ENCODE results near the gene PTPRN2.

Gene PTPRN2

DNA sequence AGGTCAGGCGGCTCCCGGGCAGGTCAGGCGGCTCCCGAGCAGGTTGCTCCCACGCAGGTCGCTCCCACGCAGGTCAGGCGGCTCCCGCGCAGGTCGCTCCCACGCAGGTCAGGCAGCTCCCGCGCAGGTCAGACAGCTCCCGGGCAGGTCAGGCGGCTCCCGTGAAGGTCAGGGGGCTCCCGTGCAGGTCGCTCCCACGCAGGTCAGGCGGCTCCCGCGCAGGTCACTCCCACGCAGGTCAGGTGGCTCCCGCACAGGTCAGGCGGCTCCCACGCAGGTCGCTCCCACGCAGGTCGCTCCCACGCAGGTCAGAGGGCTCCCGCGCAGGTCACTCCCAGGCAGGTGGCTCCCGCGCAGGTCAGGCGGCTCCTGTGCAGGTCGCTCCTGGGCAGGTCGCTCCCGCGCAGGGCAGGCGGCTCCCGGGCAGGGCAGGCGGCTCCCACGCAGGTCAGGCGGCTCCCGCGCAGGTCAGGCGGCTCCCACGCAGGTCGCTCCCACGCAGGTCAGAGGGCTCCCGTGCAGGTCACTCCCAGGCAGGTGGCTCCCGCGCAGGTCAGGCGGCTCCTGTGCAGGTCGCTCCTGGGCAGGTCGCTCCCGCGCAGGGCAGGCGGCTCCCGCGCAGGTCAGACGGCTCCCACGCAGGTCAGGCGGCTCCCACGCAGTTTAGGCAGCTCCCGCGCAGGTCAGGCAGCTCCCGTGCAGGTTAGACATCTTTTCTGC, 30.7 kb downstream of the PTPRN2 start:
- H3K4me3 ChIP-seq (ENCODE audit: low read depth, low read length) = no peak overlapping the region

DNA sequence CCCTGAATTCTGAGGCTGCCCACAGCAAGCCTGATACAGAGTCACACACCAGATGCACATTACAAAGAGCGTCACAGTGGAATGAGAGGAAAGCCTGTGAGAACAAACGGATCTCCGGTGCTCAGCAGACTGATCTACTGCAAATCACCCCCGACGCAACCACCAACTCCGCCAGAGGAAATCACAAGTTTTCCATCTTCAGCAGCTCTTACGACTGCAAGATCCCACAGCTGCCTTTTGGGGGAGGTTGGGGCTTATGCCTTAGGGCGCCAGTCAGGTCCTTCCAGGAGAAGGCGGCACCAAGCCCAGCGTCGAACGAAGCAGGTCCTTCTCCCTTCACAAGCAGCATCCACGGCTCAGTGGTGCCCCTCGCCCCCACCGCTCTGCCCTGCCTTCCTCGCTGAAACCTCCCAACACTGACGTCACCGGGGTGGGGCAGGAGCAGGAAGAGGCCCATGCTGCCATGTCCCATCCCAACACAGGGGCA, 32.5 kb downstream of the PTPRN2 start:
- no peak overlapping the region for H3K4me3 ChIP-seq (ENCODE audit: low read depth, low read length)

DNA sequence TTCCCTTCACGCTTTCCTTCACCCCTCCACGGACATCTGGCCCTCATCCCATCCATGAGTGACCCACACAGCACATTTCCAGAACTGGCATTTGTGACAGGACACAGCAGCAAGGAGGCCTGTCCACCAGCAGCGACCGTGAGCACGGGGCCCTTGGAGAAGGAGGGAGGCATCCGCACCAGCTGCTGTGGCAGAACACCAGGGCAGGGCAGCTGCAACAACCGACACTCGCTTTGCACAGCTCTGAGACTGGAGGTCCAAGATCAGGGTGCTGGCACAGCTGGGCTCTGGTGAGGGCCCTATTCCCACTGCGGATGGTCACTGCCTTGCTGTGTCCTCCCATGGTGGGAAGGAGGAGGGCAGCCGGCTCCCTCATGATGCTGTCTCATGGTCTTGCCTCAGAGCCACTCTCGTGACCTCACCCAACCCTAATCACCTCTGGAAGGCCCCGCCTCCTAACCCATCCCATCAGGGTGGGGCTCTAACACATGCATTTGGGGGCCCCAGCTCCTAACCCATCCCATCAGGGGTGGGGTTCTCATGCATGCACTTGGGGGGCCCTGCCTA, 36.7 kb downstream of the PTPRN2 start:
- no peak overlapping the region for H3K4me3 ChIP-seq (ENCODE audit: low read depth, low read length)

DNA sequence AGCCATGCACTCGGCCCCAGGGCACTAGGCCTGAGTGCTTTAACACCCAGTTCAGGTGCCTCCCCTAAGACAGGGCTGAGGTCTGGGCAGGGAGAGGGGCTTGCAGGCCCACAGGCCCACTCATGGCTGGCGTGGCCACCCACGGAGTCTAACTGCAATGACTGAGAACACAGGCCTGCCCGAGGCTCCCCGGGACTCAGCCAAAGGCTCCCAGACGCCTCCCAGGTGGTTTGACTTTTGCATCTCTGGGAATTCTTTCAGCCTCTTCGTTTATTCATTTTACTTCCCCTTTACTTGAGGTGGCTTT, 37.3 kb downstream of the PTPRN2 start:
- H3K4me3 ChIP-seq (ENCODE audit: low read depth, low read length) = no peak overlapping the region

DNA sequence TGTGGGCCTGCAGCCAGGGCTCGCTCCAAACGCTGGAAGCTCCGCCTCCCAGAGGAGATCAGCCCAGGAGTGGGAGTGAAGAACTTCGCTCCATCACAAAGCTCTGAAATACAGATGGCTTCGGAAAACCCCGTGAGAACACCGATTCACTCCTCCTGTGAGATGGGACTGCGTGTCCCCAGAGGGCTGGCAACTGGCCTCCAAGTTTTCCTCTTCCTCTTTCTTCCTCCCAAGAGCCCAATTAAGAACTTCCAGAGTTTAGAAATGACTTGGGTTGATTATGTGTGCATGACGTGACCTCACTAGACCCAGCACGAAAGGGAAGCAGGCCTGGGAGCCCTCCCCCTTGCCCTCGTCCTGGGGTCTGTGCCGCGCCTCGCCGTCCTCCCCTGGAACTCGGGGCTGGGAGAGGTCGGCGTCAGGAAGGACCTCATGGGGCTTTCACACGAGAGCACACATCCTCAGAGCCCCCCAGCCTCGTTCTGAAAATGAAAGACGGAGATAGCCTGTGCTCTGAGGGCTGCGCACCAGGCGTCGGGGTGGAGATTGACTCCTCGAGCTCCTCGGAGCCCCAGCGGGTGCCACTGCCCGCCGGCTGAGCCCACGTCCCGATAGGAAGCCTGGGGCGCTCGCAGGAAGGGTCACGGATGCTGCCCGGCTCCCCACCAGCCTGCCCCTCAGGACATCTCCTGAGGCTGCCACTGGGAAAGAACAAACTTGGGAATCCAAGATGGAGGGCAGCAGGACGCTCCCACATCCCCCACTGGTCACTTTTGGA, 37.8 kb downstream of the PTPRN2 start:
- H3K4me3 ChIP-seq (ENCODE audit: low read depth, low read length) = no peak overlapping the region

DNA sequence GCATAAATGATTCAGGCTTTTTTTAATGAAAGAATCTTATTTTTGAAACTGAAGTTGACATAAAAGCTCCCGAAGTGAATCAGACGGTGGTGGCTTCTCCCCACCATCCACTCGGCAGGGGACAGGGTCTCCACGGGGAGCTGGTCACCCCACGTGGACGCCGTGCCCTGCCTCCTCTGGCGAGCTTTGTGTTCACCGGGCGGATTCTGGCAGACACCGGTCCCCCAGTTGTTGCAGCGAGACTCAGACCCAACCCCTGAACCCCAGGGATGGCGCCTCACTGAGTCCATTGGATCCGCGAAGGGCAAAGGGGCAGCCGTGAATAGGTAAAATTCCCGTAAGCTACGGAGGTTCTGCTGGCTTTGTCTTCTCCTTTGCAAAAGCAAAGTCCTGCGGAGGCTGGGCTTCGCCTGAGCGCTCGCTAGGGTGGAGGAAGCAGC, 38.4 kb downstream of the PTPRN2 start:
- H3K4me3 ChIP-seq (ENCODE audit: low read depth, low read length) = no peak overlapping the region

DNA sequence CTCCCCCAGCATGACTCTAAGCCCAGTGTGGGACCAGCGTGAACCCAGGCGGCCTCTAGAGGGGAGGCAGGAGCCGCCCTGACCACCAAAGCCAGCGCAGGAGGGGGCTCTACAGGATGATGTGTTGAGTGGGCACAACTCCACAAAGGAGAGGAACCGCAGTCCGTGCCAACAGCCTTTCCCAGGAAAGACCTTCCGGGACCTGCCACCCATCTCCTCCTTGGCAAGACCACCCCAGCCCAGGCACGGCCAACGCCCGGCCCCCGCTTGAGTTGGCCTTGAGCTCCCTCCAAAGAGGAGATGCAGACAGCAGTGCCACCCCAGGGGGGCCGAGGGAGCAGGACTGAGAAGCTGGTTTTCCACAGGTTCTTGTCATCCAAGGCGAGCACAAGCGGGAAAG, 38.9 kb downstream of the PTPRN2 start:
- no peak overlapping the region for H3K4me3 ChIP-seq (ENCODE audit: low read depth, low read length)

DNA sequence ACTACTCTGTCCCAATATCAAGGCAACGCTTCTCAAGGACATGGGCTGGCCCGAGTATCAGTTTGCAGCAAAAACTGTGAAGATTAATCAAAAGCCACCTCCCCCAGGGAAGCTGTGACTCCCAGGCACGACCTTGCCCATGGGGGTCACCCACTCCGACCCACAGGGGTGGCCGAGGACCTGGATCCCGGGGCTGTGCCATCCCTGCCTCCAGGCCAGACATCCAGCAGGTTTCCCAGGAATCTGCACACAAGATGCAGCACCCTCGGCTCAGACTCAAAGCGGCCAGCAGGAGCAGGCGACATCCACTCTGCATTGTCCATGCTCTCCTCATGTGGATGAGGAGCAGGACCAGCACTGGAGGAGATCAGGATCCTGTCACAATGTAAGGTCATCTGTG, 39.8 kb downstream of the PTPRN2 start:
- H3K4me3 ChIP-seq (ENCODE audit: low read depth, low read length) = no peak overlapping the region

DNA sequence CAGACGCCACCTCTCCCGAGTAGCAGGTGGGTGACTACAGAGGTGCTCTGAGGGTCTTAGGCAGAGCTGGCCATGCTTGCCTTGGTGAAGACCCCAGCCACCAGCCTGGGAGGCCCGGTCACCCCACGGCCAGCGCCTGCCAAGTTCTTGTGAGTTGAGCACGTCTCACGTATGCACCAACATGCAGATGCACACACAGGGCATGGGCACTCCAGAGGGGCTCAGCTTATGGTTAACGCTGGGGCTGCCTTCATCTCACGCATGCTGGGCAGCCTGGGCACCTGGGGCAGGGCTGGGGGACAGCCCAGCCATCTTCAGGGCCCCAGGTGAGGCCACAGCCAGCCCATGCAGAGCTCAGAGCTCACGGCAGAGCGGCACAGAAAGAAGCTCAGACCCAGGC, 41.0 kb downstream of the PTPRN2 start:
- no peak overlapping the region for H3K4me3 ChIP-seq (ENCODE audit: low read depth, low read length)

DNA sequence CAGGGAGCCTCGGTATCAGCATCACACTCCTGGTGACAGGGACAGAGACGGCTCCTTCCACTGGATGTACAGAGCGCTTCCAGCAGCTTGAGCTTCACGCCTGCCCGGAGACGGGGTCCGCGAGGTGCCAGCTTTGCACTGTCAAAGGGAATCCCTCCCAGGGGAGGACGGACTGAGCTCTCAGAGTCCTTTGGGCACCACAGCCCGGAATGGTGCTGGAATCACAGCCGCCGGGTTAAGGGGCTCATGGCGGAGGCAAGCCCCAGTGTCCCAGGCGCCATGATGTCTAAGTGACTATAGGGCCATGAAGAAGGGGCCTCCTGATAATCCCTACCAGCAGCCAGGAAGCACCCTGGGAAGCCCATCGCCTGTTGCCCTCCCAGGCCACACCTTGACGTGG, 41.4 kb downstream of the PTPRN2 start:
- H3K4me3 ChIP-seq (ENCODE audit: low read depth, low read length) = no peak overlapping the region

DNA sequence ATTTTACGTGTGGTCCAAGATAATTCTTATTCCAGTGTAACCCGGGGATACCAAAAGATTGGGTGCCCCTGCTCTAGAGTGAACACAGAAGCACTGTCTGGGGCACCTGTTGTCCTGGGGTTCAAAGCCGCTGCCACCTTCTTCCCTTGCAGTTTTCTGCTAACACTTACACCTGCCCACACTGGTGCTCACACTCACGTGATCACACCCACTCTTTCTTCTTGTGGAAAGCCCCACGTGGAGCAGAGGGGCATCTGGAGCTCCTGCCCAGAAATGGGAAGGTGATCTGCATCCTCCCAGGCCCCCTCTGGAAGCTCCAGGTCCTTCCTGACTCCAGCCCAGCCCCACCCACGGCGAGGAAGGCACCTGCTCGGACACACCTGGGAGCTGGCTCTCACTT, 42.9 kb downstream of the PTPRN2 start:
- no peak overlapping the region for H3K4me3 ChIP-seq (ENCODE audit: low read depth, low read length)

DNA sequence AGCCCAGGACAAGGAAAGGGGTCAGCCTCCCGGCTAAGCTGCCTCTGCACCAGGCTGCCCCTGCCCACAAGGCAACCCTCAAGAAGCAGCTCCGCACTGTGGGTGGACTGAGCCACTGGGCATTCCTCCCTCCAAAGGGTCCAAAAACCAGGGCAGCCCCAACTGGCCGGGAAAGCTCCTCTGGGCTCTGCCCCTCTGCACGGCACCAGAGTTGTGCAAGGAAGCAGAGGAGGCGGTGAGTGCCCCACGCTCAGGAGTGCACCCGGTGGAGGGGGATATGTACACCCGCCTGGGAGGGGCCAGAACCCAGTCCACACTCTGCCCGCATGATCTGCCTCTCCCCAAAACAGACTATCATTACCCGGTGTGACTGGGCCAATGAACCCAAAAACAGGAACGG, 43.8 kb downstream of the PTPRN2 start:
- no peak overlapping the region for H3K4me3 ChIP-seq (ENCODE audit: low read depth, low read length)

DNA sequence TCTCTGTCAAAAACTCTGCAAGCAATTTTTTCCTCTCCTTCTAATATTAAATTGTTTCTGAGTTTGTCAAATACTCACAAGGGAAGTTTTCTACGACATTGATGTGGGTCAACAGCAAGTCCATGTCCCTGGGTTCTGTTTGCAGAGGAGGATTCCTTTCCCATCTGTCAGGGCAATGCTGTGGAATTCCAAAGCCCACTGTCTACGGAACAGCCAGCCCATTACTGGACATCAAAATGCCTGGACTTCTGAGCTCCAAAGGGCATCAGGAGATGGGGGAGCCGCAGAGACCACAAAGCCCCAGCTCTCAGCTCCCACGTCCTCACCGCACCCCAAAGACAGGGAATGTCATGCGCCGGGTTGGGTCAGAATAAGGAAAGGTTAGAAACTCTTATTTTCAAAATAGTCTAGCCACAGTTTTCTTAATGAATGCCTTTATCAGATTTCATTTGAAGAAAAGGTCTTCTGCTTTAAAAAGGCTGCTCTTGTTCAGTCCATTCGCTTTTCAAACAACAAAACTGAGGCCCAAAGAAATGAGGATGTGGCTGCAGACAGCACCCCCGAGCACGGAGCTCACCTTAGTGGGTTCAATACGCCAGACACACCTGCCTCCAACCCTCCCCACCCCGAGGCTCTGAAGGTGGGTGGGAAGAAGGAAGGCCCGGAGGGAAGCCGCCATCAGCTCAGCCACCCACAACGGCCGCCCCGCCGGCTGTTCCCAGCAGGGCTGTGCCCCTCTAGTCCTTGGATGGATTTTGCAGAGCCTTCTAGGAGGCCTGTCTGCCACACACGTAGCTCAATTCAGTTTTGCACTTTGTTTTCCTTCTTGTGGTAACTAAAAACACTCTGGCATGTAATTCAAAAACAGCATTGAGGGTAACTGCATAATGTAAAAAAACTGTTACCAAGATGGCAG, 44.7 kb downstream of the PTPRN2 start:
- no peak overlapping the region for H3K4me3 ChIP-seq (ENCODE audit: low read depth, low read length)

DNA sequence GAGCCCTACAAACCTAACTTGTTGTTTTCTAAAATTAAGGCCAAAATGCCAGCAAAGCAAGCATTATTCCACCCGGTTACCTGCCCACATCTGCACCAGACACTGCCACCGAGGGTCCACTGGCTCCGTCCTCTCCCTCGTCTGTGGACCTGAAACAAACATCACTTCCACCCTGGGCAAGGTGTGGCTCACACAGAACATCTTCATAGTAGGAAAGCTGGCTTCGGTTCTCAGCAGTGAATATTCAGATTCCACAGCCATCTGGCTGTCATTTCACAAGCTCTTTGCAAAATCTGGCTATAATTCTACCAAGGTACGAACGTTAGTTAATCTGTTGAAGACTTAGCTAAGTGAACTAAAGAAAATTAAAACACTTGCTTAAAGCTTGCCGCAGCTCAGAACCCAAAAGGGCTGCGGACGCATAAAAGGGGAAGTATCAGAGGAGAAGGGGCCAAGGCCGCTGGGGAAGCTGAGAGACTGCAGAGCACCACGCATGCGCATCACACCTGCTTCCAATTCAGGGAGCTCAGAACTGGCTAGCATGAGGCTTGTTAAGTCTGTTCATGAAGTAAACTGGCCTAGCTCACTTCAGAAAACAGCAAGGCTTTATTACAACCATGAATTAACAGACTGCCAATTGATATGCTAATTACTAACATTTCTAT, 46.1 kb downstream of the PTPRN2 start:
- no peak overlapping the region for H3K4me3 ChIP-seq (ENCODE audit: low read depth, low read length)

DNA sequence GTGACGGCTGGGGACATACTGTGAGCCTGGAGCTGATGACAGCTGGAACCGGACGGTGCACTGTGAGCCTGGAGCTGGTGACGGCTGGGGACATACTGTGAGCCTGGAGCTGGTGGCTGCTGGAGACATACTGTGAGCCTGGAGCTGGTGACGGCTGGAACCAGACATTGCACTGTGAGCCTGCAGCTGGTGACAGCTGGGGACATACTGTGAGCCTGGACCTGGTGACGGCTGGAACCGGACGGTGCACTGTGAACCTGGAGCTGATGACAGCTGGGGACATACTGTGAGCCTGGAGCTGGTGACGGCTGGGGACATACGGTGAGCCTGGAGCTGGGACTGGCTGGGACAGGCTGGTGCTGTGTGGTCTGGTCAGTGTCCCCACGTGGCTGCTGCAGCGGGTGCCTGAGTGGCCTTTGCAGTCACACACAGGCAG, 47.9 kb downstream of the PTPRN2 start:
- H3K4me3 ChIP-seq (ENCODE audit: low read depth, low read length) = no peak overlapping the region

DNA sequence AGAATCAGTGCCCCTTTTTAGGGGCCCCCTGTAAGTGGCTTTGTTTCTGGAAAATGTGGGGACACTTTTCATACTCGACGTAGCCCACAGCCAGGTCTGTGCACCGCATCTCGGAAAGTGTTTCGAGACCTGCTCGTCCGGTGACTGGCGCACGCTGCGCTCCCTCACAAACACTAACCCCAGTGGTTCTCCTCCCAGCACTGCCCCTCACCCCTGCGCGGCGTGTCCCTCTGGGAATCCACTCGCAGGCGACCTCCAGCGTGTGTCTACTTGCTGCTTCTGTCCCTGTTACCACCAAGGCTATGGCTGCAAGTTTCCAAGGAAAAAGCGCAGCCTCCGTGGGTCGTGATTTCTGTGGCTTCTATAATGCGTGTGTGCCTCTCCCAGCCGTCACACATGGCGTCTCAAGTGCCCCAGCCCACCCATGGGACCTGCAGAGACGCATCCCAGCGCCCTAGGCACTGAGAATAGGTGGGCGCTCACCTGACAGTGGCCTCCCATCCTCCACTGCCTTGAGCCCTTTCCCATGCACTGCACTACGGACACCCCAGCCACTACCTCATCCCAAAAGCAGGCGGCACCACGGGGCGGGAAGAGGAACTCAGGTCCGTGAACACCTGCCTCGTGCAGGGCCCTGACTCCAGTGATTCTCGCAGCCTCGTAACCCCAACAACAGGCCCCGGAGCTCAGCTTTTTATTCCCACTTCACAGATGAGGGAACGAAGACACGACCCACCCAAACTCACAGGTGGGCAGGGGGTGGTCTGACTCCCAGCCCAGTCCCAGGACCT, 49.3 kb downstream of the PTPRN2 start:
- no peak overlapping the region for H3K4me3 ChIP-seq (ENCODE audit: low read depth, low read length)

DNA sequence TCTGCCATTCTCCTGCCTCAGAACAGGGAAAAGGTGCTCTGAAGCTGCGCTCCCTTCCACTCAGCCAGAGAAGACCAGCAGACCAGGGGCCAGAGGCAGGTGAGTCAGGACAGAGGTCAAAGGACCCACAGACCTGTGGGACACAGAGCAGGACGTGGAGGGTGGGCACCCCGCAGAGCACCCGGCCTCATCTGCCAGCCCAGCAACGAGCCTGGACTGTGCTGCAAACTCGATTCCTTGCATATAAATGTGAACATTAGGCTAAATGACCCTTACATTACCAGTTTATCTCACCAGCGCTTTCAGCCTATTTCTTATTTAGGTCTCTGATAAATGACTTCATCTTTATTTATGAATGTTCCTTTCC, 50.1 kb downstream of the PTPRN2 start:
- no peak overlapping the region for H3K4me3 ChIP-seq (ENCODE audit: low read depth, low read length)

DNA sequence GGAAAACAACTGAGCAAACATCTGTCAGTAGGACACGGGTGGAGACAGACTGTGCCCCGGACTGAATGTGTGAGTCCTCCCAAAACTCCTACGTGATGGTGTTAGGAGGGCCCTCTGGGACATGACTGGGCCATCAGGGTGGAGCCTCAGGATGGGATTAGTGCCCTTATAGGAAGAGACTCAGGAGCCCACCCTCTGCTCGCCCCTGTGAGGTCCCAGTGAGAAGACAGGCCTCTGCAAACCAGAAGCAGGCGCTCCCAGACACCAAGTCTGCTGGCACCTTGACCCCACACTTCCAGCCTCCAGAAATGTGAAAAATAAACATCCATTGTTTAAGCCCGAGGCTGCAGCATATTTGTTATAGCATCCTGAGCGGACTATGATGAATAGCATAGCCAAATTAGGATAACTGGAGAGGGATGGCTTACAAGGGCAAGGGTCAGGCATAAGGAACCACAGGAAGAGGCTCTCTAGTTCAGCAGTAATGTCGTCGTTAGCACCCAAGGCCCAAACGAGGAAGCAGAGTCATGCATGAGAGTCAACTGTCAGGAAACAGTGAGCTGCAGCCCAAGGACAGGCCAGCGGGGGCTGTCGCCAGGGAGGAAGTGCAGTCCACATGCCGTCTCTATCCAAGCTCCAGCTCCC, 50.6 kb downstream of the PTPRN2 start:
- H3K4me3 ChIP-seq (ENCODE audit: low read depth, low read length) = no peak overlapping the region

DNA sequence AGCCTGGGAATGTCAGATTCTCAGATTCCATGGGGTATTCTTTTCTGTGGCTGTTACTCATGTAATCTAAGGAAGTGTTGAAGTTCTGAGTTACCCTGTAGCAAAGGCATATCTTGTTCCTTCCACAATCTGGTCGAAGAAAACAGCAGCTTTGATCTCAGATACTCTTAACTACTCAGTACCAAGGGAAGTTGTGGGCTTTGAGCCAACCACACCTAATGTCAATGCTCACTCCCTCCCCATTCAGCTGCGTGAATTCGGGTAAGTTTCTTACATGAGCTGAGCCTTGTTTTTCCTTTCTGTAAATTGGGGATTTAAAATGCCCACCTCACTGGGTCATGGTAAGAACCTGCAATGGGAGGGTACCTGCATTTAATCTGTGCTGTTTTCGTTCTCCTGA, 52.5 kb downstream of the PTPRN2 start:
- H3K4me3 ChIP-seq (ENCODE audit: low read depth, low read length) = no peak overlapping the region

Measured in iPS-11a (cell line).